CD4-positive, CD25-positive, alpha-beta regulatory T cell (primary cell): ENCODE measurements around the gene SHMT1. TPM values are rescaled to one million over a fixed set of nuclear protein-coding genes. Genes with fewer than 3 reads are reported as not detected.
A peak's percentile ranks its signal among the peaks of the same experiment; 100 is the strongest.
"Not testable (repeated sequence)": the region's sequence is repeated elsewhere in the genome, so short reads cannot be mapped to it uniquely, and the experiment has no call there.

Experiments used
- ATAC-seq, 2 donors: fragments of 150-1000 bp; cut with Tn5 transposase; one replicate each; pipeline ENCODE4 v1.10.0; 2021; ENCODE audit warnings: low read depth in 2 of 2, moderate number of reproducible peaks in 2 of 2, moderate library complexity in 1 of 2
- DNase-seq, 3 donors: peaks; one replicate each; pipeline versions ENCODE4 v3.0.0 to v3.0.0-alpha.2; 2012 to 2022; ENCODE audit warnings: mixed read lengths in 1 of 3
- H3K27ac ChIP-seq: one replicate; pipeline ENCODE4 v1.7.0; 2013; ENCODE audit warnings: mild to moderate bottlenecking, low read length; ENCODE audit not compliant: insufficient read depth, poor library complexity, severe bottlenecking
- H3K27me3 ChIP-seq: one replicate; pipeline ENCODE4 v1.7.0; 2013; ENCODE audit warnings: low read length; ENCODE audit not compliant: control insufficient read depth, insufficient read depth
- H3K36me3 ChIP-seq: one replicate; pipeline ENCODE4 v1.7.0; 2013; ENCODE audit warnings: mild to moderate bottlenecking, low read length, moderate library complexity; ENCODE audit not compliant: control insufficient read depth, insufficient read depth
- H3K4me1 ChIP-seq: 2 replicates; pipeline ENCODE4 v1.7.0; 2013; ENCODE audit warnings: mild to moderate bottlenecking, low read length; ENCODE audit not compliant: insufficient read depth, control insufficient read depth, poor library complexity, severe bottlenecking
- H3K4me3 ChIP-seq: one replicate; pipeline ENCODE4 v1.7.0; 2013; ENCODE audit warnings: low read depth, mild to moderate bottlenecking, low read length, moderate library complexity
- H3K9me3 ChIP-seq, 2 experiments: 1 replicate in 1 of 2; 2 replicates in 1 of 2; pipeline ENCODE4 v1.7.0; 2013; ENCODE audit warnings: low read length in 2 of 2, mild to moderate bottlenecking in 1 of 2, moderate library complexity in 1 of 2; ENCODE audit not compliant: control insufficient read depth in 2 of 2
- H3K27ac Mint-ChIP-seq, 3 donors: one replicate each; pipeline ENCODE4 v1.8.0; 2020 to 2022; ENCODE audit warnings: mild to moderate bottlenecking in 3 of 3, mixed read lengths in 3 of 3, moderate library complexity in 2 of 3
- H3K27me3 Mint-ChIP-seq: one replicate; pipeline ENCODE4 v1.8.0; 2022; ENCODE audit warnings: mild to moderate bottlenecking, mixed read lengths
- H3K36me3 Mint-ChIP-seq: one replicate; pipeline ENCODE4 v1.8.0; 2020; ENCODE audit warnings: mixed read lengths
- H3K4me1 Mint-ChIP-seq, 4 donors: one replicate each; pipeline ENCODE4 v1.8.0; 2020 to 2022; ENCODE audit warnings: mixed read lengths in 4 of 4, mild to moderate bottlenecking in 1 of 4
- H3K4me3 Mint-ChIP-seq, 4 donors: one replicate each; pipeline ENCODE4 v1.8.0; 2020 to 2022; ENCODE audit warnings: mild to moderate bottlenecking in 4 of 4, mixed read lengths in 4 of 4, moderate library complexity in 3 of 4
- H3K9me3 Mint-ChIP-seq, 7 donors: one replicate each; pipeline ENCODE4 v1.8.0; 2020 to 2022; ENCODE audit warnings: mixed read lengths in 7 of 7, mild to moderate bottlenecking in 3 of 7, moderate library complexity in 2 of 7
- polyA plus RNA-seq, 4 donors: library from polyadenylated mRNA; unstranded; fragments of 300-500 nt; fragmentation: Illumina TruSeq; gene quantifications; one replicate each; pipeline ENCODE4 v1.2.3, GENCODE V29; 2021
- total RNA-seq: library from RNA; stranded (reverse); gene quantifications from one replicate; pipeline ENCODE4 v1.2.3, GENCODE V29; 2022

The SHMT1 gene
- total and polyA plus RNA-seq, 5 donors from 2014 or later, result 19.0 to 44.7 (median 34.5) TPM

- no peak overlapping the region for H3K4me3 ChIP-seq
- Mint-ChIP-seq H3K27ac (peak overlapping the region in 2 of 3 donors; percentile 46 to 77), H3K4me3 (peak overlapping the region in 1 of 4 donors; percentile 40), H3K27me3 (no peaks in the 10 kb centered on the region), H3K9me3 (no peaks in the 10 kb centered on the region), H3K4me1 (peaks cover 0 to 23% (median 12%) of the 10 kb centered on the region in 4 donors), H3K36me3 (peaks cover 2% of the 10 kb centered on the region)
- no peaks in the 10 kb centered on the region for H3K36me3 ChIP-seq
- no peak for ATAC-seq
- no peaks in the 10 kb centered on the region for H3K9me3 ChIP-seq
- no peak overlapping the region for H3K27ac ChIP-seq
- no peaks in the 10 kb centered on the region for H3K27me3 ChIP-seq
- peaks cover 17% of the 10 kb centered on the region for H3K4me1 ChIP-seq
- DNase-seq, result no peak
Measured at GRCh38 chr17:18360518-18360917, 2.8 kb downstream of the SHMT1 start.

- H3K9me3 Mint-ChIP-seq, result no peaks in the 10 kb centered on the region
- H3K36me3 ChIP-seq, result peaks cover 16% of the 10 kb centered on the region
- ATAC-seq, result no peak
Measured at GRCh38 chr17:18356624-18357023, 6.7 kb downstream of the SHMT1 start.

GRCh38 chr17:18353541-18353940 is 9.8 kb downstream of the SHMT1 start:
- Mint-ChIP-seq H3K4me3 (no peak overlapping the region), H3K4me1 (no peaks in the 10 kb centered on the region)

More at GRCh38 chr17:18356624-18357023, 6.7 kb downstream of the SHMT1 start:
- Histone ChIP-seq H3K27ac (no peak overlapping the region), H3K9me3 (no peaks in the 10 kb centered on the region), H3K4me3 (no peak overlapping the region), H3K27me3 (no peaks in the 10 kb centered on the region), H3K4me1 (no peaks in the 10 kb centered on the region)
- Mint-ChIP-seq H3K4me1 (peaks cover 0 to 8% (median 3%) of the 10 kb centered on the region in 4 donors), H3K36me3 (peaks cover 18% of the 10 kb centered on the region), H3K4me3 (peak overlapping the region in 1 of 4 donors; percentile 15), H3K27ac (peak overlapping the region in 1 of 3 donors; percentile 44), H3K27me3 (no peaks in the 10 kb centered on the region)
- no peak for DNase-seq

GRCh38 chr17:18344021-18344420 is 19.3 kb downstream of the SHMT1 start:
- DNase-seq (peak in 1 of 3 donors; percentile 37), ATAC-seq (no peak)
- no peaks in the 10 kb centered on the region for H3K9me3 ChIP-seq
- Mint-ChIP-seq H3K4me1 (peaks cover 0 to 9% (median 5%) of the 10 kb centered on the region in 4 donors), H3K9me3 (no peaks in the 10 kb centered on the region), H3K4me3 (peak overlapping the region in 3 of 4 donors; percentile 22 to 61 (median 47)), H3K36me3 (peaks cover 32% of the 10 kb centered on the region), H3K27me3 (no peaks in the 10 kb centered on the region), H3K27ac (peak overlapping the region in 2 of 3 donors; percentile 32 to 87)
- peaks cover 31% of the 10 kb centered on the region for H3K36me3 ChIP-seq
- no peaks in the 10 kb centered on the region for H3K4me1 ChIP-seq
- H3K27me3 ChIP-seq, result no peaks in the 10 kb centered on the region
- H3K27ac ChIP-seq, result no peak overlapping the region
- peak overlapping the region; percentile 59 for H3K4me3 ChIP-seq

More at GRCh38 chr17:18353541-18353940, 9.8 kb downstream of the SHMT1 start:
- Histone ChIP-seq H3K4me3 (no peak overlapping the region), H3K4me1 (no peaks in the 10 kb centered on the region), H3K9me3 (no peaks in the 10 kb centered on the region), H3K27me3 (no peaks in the 10 kb centered on the region), H3K27ac (no peak overlapping the region), H3K36me3 (peaks cover 22% of the 10 kb centered on the region)
- ATAC-seq (no peak), DNase-seq (no peak)
- H3K36me3 Mint-ChIP-seq, result peaks cover 18% of the 10 kb centered on the region
- no peak overlapping the region for H3K27ac Mint-ChIP-seq
- H3K27me3 Mint-ChIP-seq, result no peaks in the 10 kb centered on the region
- no peaks in the 10 kb centered on the region for H3K9me3 Mint-ChIP-seq

GRCh38 chr17:18339933-18340332 is 23.4 kb downstream of the SHMT1 start:
- Histone ChIP-seq H3K36me3 (peaks cover 21% of the 10 kb centered on the region), H3K27me3 (no peaks in the 10 kb centered on the region), H3K27ac (no peak overlapping the region), H3K4me3 (no peak overlapping the region), H3K9me3 (no peaks in the 10 kb centered on the region), H3K4me1 (no peaks in the 10 kb centered on the region)
- H3K4me3 Mint-ChIP-seq, result no peak overlapping the region
- H3K27ac Mint-ChIP-seq, result no peak overlapping the region
- H3K9me3 Mint-ChIP-seq, result no peaks in the 10 kb centered on the region
- H3K36me3 Mint-ChIP-seq, result peaks cover 20% of the 10 kb centered on the region
- DNase-seq (no peak), ATAC-seq (no peak)
- peaks cover 0 to 9% (median 5%) of the 10 kb centered on the region in 4 donors for H3K4me1 Mint-ChIP-seq
- no peaks in the 10 kb centered on the region for H3K27me3 Mint-ChIP-seq

GRCh38 chr17:18338158-18338557 is 25.2 kb downstream of the SHMT1 start:
- not testable (repeated sequence) for H3K27ac Mint-ChIP-seq, H3K9me3 ChIP-seq, H3K4me1 Mint-ChIP-seq, H3K4me1 ChIP-seq, H3K27ac ChIP-seq, H3K9me3 Mint-ChIP-seq, H3K27me3 Mint-ChIP-seq, H3K4me3 Mint-ChIP-seq, DNase-seq, H3K4me3 ChIP-seq, H3K27me3 ChIP-seq, ATAC-seq
- peaks cover 29% of the 10 kb centered on the region for H3K36me3 ChIP-seq
- peaks cover 20% of the 10 kb centered on the region for H3K36me3 Mint-ChIP-seq

- DNase-seq, result peak in 1 of 3 donors; percentile 16
- Histone ChIP-seq H3K9me3 (no peaks in the 10 kb centered on the region), H3K4me3 (no peak overlapping the region), H3K4me1 (no peaks in the 10 kb centered on the region), H3K27ac (no peak overlapping the region), H3K36me3 (peaks cover 46% of the 10 kb centered on the region), H3K27me3 (no peaks in the 10 kb centered on the region)
- H3K4me3 Mint-ChIP-seq, result peak overlapping the region in 2 of 4 donors; percentile 10 to 41
- peaks cover 9% of the 10 kb centered on the region for H3K36me3 Mint-ChIP-seq
- H3K27me3 Mint-ChIP-seq, result no peaks in the 10 kb centered on the region
- peaks cover 4 to 9% (median 7%) of the 10 kb centered on the region in 4 donors for H3K4me1 Mint-ChIP-seq
- ATAC-seq, result no peak
- no peak overlapping the region for H3K27ac Mint-ChIP-seq
- H3K9me3 Mint-ChIP-seq, result no peaks in the 10 kb centered on the region
Measured at GRCh38 chr17:18332909-18333489, 30.4 kb downstream of the SHMT1 start.

GRCh38 chr17:18331879-18332278 is 31.5 kb downstream of the SHMT1 start:
- H3K36me3 ChIP-seq, result peaks cover 54% of the 10 kb centered on the region
- H3K27me3 ChIP-seq, result no peaks in the 10 kb centered on the region
- no peak overlapping the region for H3K27ac ChIP-seq
- H3K4me3 ChIP-seq, result no peak overlapping the region
- Mint-ChIP-seq H3K4me1 (peaks cover 4 to 9% (median 7%) of the 10 kb centered on the region in 4 donors), H3K36me3 (peaks cover 12% of the 10 kb centered on the region), H3K27me3 (no peaks in the 10 kb centered on the region), H3K9me3 (no peaks in the 10 kb centered on the region), H3K4me3 (peak overlapping the region in 1 of 4 donors; percentile 41), H3K27ac (peak overlapping the region in 2 of 3 donors; percentile 25 to 65)
- DNase-seq (no peak), ATAC-seq (no peak)
- H3K4me1 ChIP-seq, result no peaks in the 10 kb centered on the region
- H3K9me3 ChIP-seq, result no peaks in the 10 kb centered on the region
